WERI-Rb-1 (cell line): ENCODE results near the gene P2RX6.

Experiments used
- DNase-seq: peaks from one replicate; pipeline ENCODE4 v3.0.0-alpha.2; 2020
- H3K27ac ChIP-seq: fragments of 250-450 bp; sonication (Bioruptor Pico); 2 replicates; pipeline ENCODE4 v1.5.1; 2020; ENCODE audit warnings: mild to moderate bottlenecking, moderate library complexity
- H3K27me3 ChIP-seq: fragments of 250-450 bp; sonication (Bioruptor Pico); 2 replicates; pipeline ENCODE4 v1.5.1; 2021; ENCODE audit warnings: mild to moderate bottlenecking, low read depth, moderate library complexity; ENCODE audit not compliant: insufficient read depth, severe bottlenecking
- H3K36me3 ChIP-seq: fragments of 250-450 bp; sonication (Bioruptor Pico); 2 replicates; pipeline ENCODE4 v1.5.1; 2020; ENCODE audit warnings: mild to moderate bottlenecking, moderate library complexity
- H3K4me3 ChIP-seq: 2 replicates; pipeline ENCODE4 v1.5.1; 2011; ENCODE audit warnings: low read depth, mild to moderate bottlenecking, control low read depth, low read length
- H3K9me3 ChIP-seq: fragments of 250-450 bp; sonication (Bioruptor Pico); 2 replicates; pipeline ENCODE4 v1.5.1; 2021; ENCODE audit warnings: mild to moderate bottlenecking, moderate library complexity; ENCODE audit not compliant: severe bottlenecking
- CTCF ChIP-seq: IDR thresholded peaks from 2 replicates; pipeline ENCODE4 v1.5.1; 2011; ENCODE audit warnings: low read depth, mild to moderate bottlenecking, control low read depth, inconsistent platforms, low read length

P2RX6 gene

GRCh38 chr22:21015466-21016006 lies 571 bp downstream of the P2RX6 start:
- Histone ChIP-seq H3K27ac (peak overlapping the region; percentile 69), H3K4me3 (no peak overlapping the region), H3K36me3 (no peaks in the 10 kb centered on the region; the same call in 1 of the 2 replicates), H3K27me3 (no peaks in the 10 kb centered on the region), H3K9me3 (no peaks in the 10 kb centered on the region)
- DNase-seq, result no peak
- TF ChIP-seq CTCF, result no peak

- DNase-seq, result no peak
- H3K36me3 ChIP-seq, result no peaks in the 10 kb centered on the region
- TF ChIP-seq CTCF, result no peak
- H3K4me3 ChIP-seq, result no peak overlapping the region
- no peaks in the 10 kb centered on the region for H3K9me3 ChIP-seq
- no peak overlapping the region for H3K27ac ChIP-seq
- H3K27me3 ChIP-seq, result no peaks in the 10 kb centered on the region
Observed at GRCh38 chr22:21016644-21017420, 1.9 kb downstream of the P2RX6 start.

GRCh38 chr22:21018314-21018713 lies 3.3 kb downstream of the P2RX6 start:
- no peak for TF ChIP-seq CTCF
- DNase-seq, result no peak
- no peaks in the 10 kb centered on the region for H3K27me3 ChIP-seq
- no peaks in the 10 kb centered on the region for H3K9me3 ChIP-seq
- no peak overlapping the region for H3K27ac ChIP-seq
- no peaks in the 10 kb centered on the region for H3K36me3 ChIP-seq
- no peak overlapping the region for H3K4me3 ChIP-seq

- peak; percentile 81 for TF ChIP-seq CTCF
- H3K27me3 ChIP-seq, result no peaks in the 10 kb centered on the region
- no peaks in the 10 kb centered on the region for H3K36me3 ChIP-seq
- no peak overlapping the region for H3K27ac ChIP-seq
- DNase-seq, result peak; percentile 58
- no peak overlapping the region for H3K4me3 ChIP-seq
- no peaks in the 10 kb centered on the region for H3K9me3 ChIP-seq
Observed at GRCh38 chr22:21020802-21021429, 6.0 kb downstream of the P2RX6 start.

- no peak for TF ChIP-seq CTCF
- Histone ChIP-seq H3K27ac (no peak overlapping the region), H3K36me3 (no peaks in the 10 kb centered on the region), H3K27me3 (no peaks in the 10 kb centered on the region), H3K9me3 (no peaks in the 10 kb centered on the region), H3K4me3 (no peak overlapping the region)
- no peak for DNase-seq
Observed at GRCh38 chr22:21022507-21022906, 7.5 kb downstream of the P2RX6 start.
